Tibial artery (tissue), 4 donors: Measurements from ENCODE around the gene SPINK8.

Experiments
- DNase-seq, 2 donors: peaks; one replicate each; pipeline ENCODE4 v3.0.0-alpha.2; 2019
- H3K27ac ChIP-seq, 2 donors: fragments of 200-600 bp; sonication (generic) in 1 of 2; 1 replicate in 1 of 2; 2 replicates in 1 of 2; pipeline ENCODE4 v1.5.1; 2018 to 2019; ENCODE audit warnings: mild to moderate bottlenecking in 1 of 2
- H3K27me3 ChIP-seq, 2 donors: fragments of 200-600 bp; sonication (generic) in 1 of 2; one replicate each; pipeline versions ENCODE4 v1.5.1 to v1.6.0; 2016 to 2019
- H3K36me3 ChIP-seq, 3 donors: fragments of 200-600 bp; sonication (generic) in 2 of 3; one replicate each; pipeline ENCODE4 v1.5.1; 2016 to 2019; ENCODE audit warnings: mild to moderate bottlenecking in 2 of 3
- H3K4me1 ChIP-seq, 4 donors: fragments of 200-600 bp; sonication (generic) in 2 of 4; 1 replicate in 3 of 4; 2 replicates in 1 of 4; pipeline ENCODE4 v1.5.1; 2016 to 2019
- H3K4me3 ChIP-seq, 2 donors: fragments of 200-600 bp; sonication (generic) in 1 of 2; 1 replicate in 1 of 2; 2 replicates in 1 of 2; pipeline ENCODE4 v1.5.1; 2018 to 2019; ENCODE audit warnings: mild to moderate bottlenecking in 2 of 2
- H3K9me3 ChIP-seq, 3 donors: fragments of 200-600 bp; sonication (generic) in 1 of 3; one replicate each; pipeline ENCODE4 v1.5.1; 2016 to 2019
- CTCF ChIP-seq, 2 experiments: fragments of 200-600 bp in 1 of 2; fragments of 450-650 bp in 1 of 2; IDR thresholded peaks; one replicate each; pipeline ENCODE4 v1.5.1; 2017 to 2019; ENCODE audit warnings: antibody characterized with exemption in 2 of 2, mild to moderate bottlenecking in 1 of 2, moderate library complexity in 1 of 2
- intact Hi-C: fragments of 100-400 bp; cut with DNase I; formaldehyde crosslinking; loops from one replicate; pipeline ENCODE4 v1.15.0; 2023; ENCODE audit warnings: low total_unique reads

Gene SPINK8

GRCh38 chr3:48318713-48319468 lies 14.6 kb downstream of the SPINK8 start:
- H3K9me3 ChIP-seq: peaks cover 0 to 18% (median 13%) of the 10 kb centered on the region in 3 donors

GRCh38 chr3:48314542-48314941 lies 18.9 kb downstream of the SPINK8 start:
- Histone ChIP-seq H3K4me3 (no peak overlapping the region), H3K36me3 (no peaks in the 10 kb centered on the region), H3K4me1 (no peaks in the 10 kb centered on the region), H3K9me3 (peaks cover 0 to 23% (median 18%) of the 10 kb centered on the region in 3 donors), H3K27me3 (no peaks in the 10 kb centered on the region), H3K27ac (no peak overlapping the region)
- TF ChIP-seq CTCF (IDR thresholded peaks at IDR 0.05): no peak
- intact Hi-C loops: no loop called here
- no peak for DNase-seq

More at GRCh38 chr3:48318713-48319468, 14.6 kb downstream of the SPINK8 start:
- TF ChIP-seq CTCF (IDR thresholded peaks at IDR 0.05): no peak
- no peaks in the 10 kb centered on the region for H3K4me1 ChIP-seq
- no peak for DNase-seq
- no peak overlapping the region for H3K4me3 ChIP-seq
- intact Hi-C loops: no loop called here
- H3K27ac ChIP-seq: no peak overlapping the region
- H3K36me3 ChIP-seq: no peaks in the 10 kb centered on the region
- no peaks in the 10 kb centered on the region for H3K27me3 ChIP-seq

GRCh38 chr3:48306860-48307530 lies 26.5 kb downstream of the SPINK8 start:
- H3K4me3 ChIP-seq: no peak overlapping the region
- no peaks in the 10 kb centered on the region for H3K36me3 ChIP-seq
- no peak for DNase-seq
- no peaks in the 10 kb centered on the region for H3K27me3 ChIP-seq
- intact Hi-C loops: loop anchor here (10.0 kb wide), 1 partner anchor 128 kb away; the partner anchor contains the start of gene PLXNB1
- TF ChIP-seq CTCF (IDR thresholded peaks at IDR 0.05): no peak
- H3K9me3 ChIP-seq: no peaks in the 10 kb centered on the region
- no peak overlapping the region for H3K27ac ChIP-seq
- H3K4me1 ChIP-seq: peaks cover 0 to 2% (median 0%) of the 10 kb centered on the region in 4 donors

GRCh38 chr3:48306290-48306689 lies 27.2 kb downstream of the SPINK8 start:
- intact Hi-C loops: loop anchor here (10.0 kb wide), 1 partner anchor 129 kb away; the partner anchor contains the start of gene PLXNB1
- Histone ChIP-seq H3K9me3 (no peaks in the 10 kb centered on the region), H3K4me1 (peaks cover 0 to 5% (median 0%) of the 10 kb centered on the region in 4 donors), H3K27me3 (no peaks in the 10 kb centered on the region), H3K4me3 (no peak overlapping the region), H3K27ac (no peak overlapping the region), H3K36me3 (no peaks in the 10 kb centered on the region)
- no peak for TF ChIP-seq CTCF (IDR thresholded peaks at IDR 0.05)
- no peak for DNase-seq

DNA sequence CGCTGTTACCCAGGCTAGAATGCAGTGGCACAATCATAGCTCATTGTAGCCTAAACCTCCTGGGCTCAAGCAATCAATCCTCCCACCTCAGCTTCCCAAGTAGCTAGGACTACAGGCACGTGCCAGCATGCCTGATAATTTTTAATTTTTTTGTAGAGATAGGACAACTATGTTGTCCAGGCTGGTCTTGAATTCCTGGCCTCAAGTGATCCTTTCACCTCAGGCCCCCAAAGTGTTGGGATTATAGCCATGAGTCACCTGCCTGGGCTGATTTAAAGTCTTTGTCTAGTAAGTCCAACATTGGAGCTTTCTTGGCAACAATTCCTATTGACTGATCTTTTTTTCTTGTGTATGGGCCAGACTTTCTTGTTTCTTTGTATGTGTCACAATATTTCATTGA lies 28.1 kb downstream of the SPINK8 start:
- Histone ChIP-seq H3K36me3 (no peaks in the 10 kb centered on the region), H3K9me3 (no peaks in the 10 kb centered on the region), H3K4me3 (no peak overlapping the region), H3K27ac (no peak overlapping the region), H3K27me3 (no peaks in the 10 kb centered on the region), H3K4me1 (peaks cover 0 to 10% (median 3%) of the 10 kb centered on the region in 4 donors)
- no peak for TF ChIP-seq CTCF (IDR thresholded peaks at IDR 0.05)
- intact Hi-C loops: loop anchor here (10.0 kb wide), 1 partner anchor 129 kb away; the partner anchor contains the start of gene PLXNB1
- DNase-seq: no peak
